ENCODE measurements around the gene COL20A1. TPM values are rescaled to one million over a fixed set of nuclear protein-coding genes. Genes with fewer than 3 reads are reported as not detected.

COL20A1 gene
- total RNA-seq, 4 donors from 2014 or later = 0.32 TPM; not detected in 3

- TF ChIP-seq POLR2AphosphoS5 (IDR thresholded peaks at IDR 0.05) (no peak), EP300 (IDR thresholded peaks at IDR 0.05) (no peak), CTCF (IDR thresholded peaks at IDR 0.05) (no peak)
- Histone ChIP-seq H3K27me3 (no peaks in the 10 kb centered on the region), H3K4me1 (peaks cover 0 to 6% (median 0%) of the 10 kb centered on the region in 4 donors), H3K36me3 (peaks cover 60 to 100% (median 93%) of the 10 kb centered on the region in 4 donors), H3K4me3 (no peak overlapping the region), H3K9me3 (no peaks in the 10 kb centered on the region), H3K27ac (replicated peaks in 1 of 4) (no peak overlapping the region)
- no peak for DNase-seq (ENCODE audit: extremely low spot score)
- intact Hi-C loops (cut with DNase I) = no loop called here
- WGBS = 96% methylated on average over 6 of the region's 6 CpGs
Measured at GRCh38 chr20:63280371-63280770, 12.6 kb upstream of the COL20A1 start.

GRCh38 chr20:63280929-63281545 is 11.9 kb upstream of the COL20A1 start:
- DNase-seq (ENCODE audit: extremely low spot score) = no peak
- peaks cover 60 to 100% (median 95%) of the 10 kb centered on the region in 4 donors for H3K36me3 ChIP-seq

GRCh38 chr20:63281742-63282665 is 11.0 kb upstream of the COL20A1 start:
- no peak for DNase-seq (ENCODE audit: extremely low spot score)
- intact Hi-C loops (cut with DNase I) = no loop called here
- no peaks in the 10 kb centered on the region for H3K27me3 ChIP-seq
- no peak overlapping the region for H3K27ac ChIP-seq (replicated peaks in 1 of 4)
- TF ChIP-seq POLR2A (IDR thresholded peaks at IDR 0.05; ENCODE audit: low read depth) (no peak), POLR2AphosphoS5 (IDR thresholded peaks at IDR 0.05) (no peak), CTCF (IDR thresholded peaks at IDR 0.05) (no peak), EP300 (IDR thresholded peaks at IDR 0.05) (no peak)
- no peaks in the 10 kb centered on the region for H3K9me3 ChIP-seq
- H3K36me3 ChIP-seq = peaks cover 54 to 100% (median 95%) of the 10 kb centered on the region in 4 donors
- 93% methylated on average over 26 of the region's 38 CpGs for WGBS
- no peaks in the 10 kb centered on the region for H3K4me1 ChIP-seq
- H3K4me3 ChIP-seq = no peak overlapping the region

More at GRCh38 chr20:63280929-63281545, 11.9 kb upstream of the COL20A1 start:
- no peaks in the 10 kb centered on the region for H3K4me1 ChIP-seq
- no peak overlapping the region for H3K27ac ChIP-seq (replicated peaks in 1 of 4)
- H3K9me3 ChIP-seq = no peaks in the 10 kb centered on the region
- no peaks in the 10 kb centered on the region for H3K27me3 ChIP-seq
- intact Hi-C loops (cut with DNase I) = no loop called here
- TF ChIP-seq CTCF (IDR thresholded peaks at IDR 0.05) (no peak), POLR2AphosphoS5 (IDR thresholded peaks at IDR 0.05) (no peak), EP300 (IDR thresholded peaks at IDR 0.05) (no peak), POLR2A (IDR thresholded peaks at IDR 0.05; ENCODE audit: low read depth) (no peak)
- H3K4me3 ChIP-seq = no peak overlapping the region
- 60% methylated on average over 12 of the region's 19 CpGs for WGBS

GRCh38 chr20:63282946-63283345 is 10.0 kb upstream of the COL20A1 start:
- H3K9me3 ChIP-seq = no peaks in the 10 kb centered on the region
- H3K27me3 ChIP-seq = no peaks in the 10 kb centered on the region
- no peak overlapping the region for H3K27ac ChIP-seq (replicated peaks in 1 of 4)
- peaks cover 49 to 100% (median 94%) of the 10 kb centered on the region in 4 donors for H3K36me3 ChIP-seq
- no peaks in the 10 kb centered on the region for H3K4me1 ChIP-seq
- no peak overlapping the region for H3K4me3 ChIP-seq
- 84% methylated on average over 3 of the region's 17 CpGs for WGBS
- TF ChIP-seq POLR2AphosphoS5 (IDR thresholded peaks at IDR 0.05) = no peak
- TF ChIP-seq POLR2A (IDR thresholded peaks at IDR 0.05; ENCODE audit: low read depth) = no peak
- TF ChIP-seq EP300 (IDR thresholded peaks at IDR 0.05) = no peak
- no peak for TF ChIP-seq CTCF (IDR thresholded peaks at IDR 0.05)
- intact Hi-C loops (cut with DNase I) = no loop called here
- no peak for DNase-seq (ENCODE audit: extremely low spot score)

Data from esophagus muscularis mucosa (tissue), 4 donors.